ENCODE results near the gene TSHR.
"Not testable (repeated sequence)": the region's sequence is repeated elsewhere in the genome, so short reads cannot be mapped to it uniquely, and the experiment has no call there.

Gene TSHR

DNA sequence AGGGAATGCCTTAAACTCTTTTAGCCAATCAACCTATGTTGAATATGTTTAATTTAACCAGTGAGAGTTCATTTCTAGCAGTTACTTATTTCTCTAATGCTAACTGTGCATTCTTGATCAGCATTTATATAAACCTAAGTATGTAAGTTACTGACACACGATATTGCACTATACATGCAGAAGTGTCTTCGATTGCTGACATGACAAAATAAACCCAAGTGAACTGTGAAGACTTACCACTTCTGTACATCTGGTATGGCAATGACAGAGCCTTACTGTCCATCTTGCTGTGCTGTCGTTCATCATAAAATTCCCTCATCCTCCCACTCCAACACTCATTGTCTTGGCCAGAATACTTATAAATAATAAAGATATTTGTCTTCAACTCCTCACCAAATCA is 131.8 kb downstream of the TSHR start:
- no peak for DNase-seq

DNA sequence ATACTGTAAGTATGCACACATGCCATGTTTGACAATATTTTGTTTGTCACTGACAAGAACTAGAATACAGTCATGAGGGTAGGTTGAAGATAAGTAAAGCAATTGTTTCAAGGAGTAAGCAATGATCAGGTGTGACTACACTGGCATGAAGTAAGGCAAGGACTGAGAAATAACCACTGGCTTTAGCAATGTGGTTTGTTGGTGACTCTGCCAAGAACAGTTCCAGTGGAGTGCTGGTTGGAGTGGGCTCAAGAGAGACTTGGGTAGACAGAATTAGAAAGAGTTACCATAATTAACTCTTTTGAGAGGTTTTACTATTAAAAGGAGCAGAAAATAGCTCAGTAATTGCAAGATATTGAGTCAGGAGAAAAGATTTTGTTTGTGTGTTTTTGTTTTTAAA is 135.7 kb downstream of the TSHR start:
- DNase-seq, result no peak

DNA sequence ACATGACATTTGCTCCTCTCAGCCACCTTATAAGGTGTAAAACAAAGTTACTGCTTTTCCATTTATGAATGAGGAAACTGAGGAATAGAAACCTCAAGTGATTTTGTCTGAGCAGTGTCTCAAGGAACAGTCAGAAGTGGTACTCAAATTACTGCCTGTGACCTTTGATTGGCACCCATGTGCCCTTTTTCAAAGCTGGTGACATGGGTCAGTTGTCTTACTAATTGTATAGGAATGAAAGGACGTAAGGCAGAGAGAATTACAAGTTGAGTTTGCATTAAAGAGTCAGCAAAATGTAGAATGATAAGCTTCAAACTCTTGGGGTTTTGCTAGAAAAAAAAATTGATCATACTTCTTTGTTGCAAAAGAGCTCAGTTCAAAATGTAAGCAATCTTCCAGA is 136.2 kb downstream of the TSHR start:
- DNase-seq, result no peak

- DNase-seq, result no peak
Observed at GRCh38 chr14:81093651-81094050, 138.2 kb downstream of the TSHR start.

GRCh38 chr14:81095539-81095938 is 140.1 kb downstream of the TSHR start:
- no peak for DNase-seq

DNA sequence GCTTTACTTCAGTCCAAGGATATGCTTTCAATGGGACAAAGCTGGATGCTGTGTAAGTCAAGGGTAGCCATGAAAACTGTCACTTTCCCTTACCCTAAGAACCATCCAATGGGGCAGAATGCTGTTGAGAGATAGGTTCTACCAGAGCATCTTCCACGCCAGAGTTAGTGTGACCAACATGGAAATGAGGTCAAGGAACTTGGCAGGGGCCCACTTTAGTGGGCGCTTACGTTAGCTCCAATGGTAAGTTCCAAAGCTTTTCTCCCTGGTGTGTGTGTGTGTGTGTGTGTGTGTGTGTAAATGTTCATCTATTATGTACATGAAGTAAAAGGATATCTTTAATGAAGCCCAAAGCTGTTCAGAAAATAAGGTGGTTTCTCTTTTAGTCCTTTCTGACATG is 141.2 kb downstream of the TSHR start:
- DNase-seq, result no peak

- DNase-seq, result no peak
Observed at GRCh38 chr14:81102217-81102616, 146.8 kb downstream of the TSHR start.

DNA sequence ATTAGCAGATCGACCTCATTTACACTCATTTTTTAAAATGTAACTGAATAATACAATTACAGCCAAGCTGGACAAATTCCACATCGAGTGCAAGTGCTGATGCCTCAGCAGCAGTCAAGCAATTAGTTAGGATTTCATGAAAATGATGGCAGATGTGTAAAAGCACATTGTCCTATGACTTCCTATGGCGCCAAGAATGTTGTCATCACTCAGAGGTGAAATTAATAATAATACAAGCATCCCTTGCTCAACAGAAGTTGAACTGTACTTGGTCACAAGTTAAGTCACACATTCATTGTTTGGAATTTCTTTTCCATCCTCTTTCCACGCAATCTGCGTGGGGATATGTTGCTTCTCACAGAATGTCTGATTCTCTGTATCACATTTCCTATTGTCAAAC is 148.0 kb downstream of the TSHR start:
- no peak for DNase-seq

DNA sequence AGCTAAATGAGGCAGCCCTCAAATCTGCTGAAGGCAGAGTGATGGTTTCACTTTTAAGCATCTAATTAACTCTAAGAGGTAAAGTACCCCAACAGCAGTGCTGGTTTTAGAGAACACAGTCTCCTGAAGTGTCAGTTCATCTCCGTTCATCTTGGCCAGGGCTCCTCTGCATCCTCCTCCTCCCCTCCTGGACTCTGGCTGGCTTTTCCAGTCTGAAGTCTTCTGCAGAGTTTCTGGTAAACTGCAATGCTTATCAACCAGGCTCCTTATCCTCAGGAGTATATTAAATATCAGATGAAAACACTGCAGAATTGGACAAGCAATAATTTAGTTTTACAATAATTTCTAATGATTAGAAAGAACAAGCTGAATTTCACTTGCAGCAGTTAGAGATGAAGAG is 150.0 kb downstream of the TSHR start:
- no peak for DNase-seq

GRCh38 chr14:81105961-81106360 is 150.5 kb downstream of the TSHR start:
- DNase-seq, result no peak

DNA sequence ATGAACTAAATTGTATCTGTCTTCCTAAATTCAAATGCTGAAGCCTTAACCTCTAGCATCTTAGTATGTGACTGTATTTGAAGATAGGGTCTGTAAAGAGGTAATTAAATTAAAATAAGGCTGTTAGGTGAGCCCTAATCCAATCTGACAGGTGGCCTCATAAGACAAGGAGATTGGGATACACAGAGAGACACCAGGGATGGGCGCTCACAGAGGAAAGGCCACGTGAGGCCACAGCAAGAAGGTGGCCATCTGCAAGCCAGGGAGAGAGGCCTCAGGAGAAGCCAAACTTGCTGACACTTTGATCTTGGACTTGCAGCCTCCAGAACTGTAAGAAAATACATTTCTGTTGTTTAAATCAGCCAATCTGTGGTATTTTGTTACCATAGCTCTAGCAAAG is 154.8 kb downstream of the TSHR start:
- DNase-seq, result no peak

DNA sequence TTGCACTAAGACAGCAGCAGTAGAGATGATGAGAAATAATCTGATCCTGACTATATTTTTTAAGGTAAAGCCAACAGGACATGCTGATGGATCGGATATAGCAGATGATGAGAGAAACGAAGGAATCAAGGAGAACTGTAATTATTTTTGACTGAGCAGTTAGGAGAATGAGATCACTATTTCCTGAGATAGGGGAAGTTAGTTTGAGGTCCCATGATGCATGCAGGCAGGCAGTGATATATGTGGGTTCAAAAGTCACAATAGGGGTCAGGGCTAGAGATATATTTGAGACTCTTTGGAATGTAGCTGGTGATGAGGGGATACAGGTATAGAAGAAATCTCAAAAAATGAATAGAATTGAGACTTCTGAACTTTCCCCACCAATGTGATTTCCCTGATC is 157.8 kb downstream of the TSHR start:
- no peak for DNase-seq

GRCh38 chr14:81113945-81114820 is 158.8 kb downstream of the TSHR start:
- not testable (repeated sequence) for DNase-seq

- no peak for DNase-seq
Observed at GRCh38 chr14:81120501-81120900, 165.1 kb downstream of the TSHR start.

GRCh38 chr14:81122326-81122725 is 166.9 kb downstream of the TSHR start:
- DNase-seq, result no peak

DNA sequence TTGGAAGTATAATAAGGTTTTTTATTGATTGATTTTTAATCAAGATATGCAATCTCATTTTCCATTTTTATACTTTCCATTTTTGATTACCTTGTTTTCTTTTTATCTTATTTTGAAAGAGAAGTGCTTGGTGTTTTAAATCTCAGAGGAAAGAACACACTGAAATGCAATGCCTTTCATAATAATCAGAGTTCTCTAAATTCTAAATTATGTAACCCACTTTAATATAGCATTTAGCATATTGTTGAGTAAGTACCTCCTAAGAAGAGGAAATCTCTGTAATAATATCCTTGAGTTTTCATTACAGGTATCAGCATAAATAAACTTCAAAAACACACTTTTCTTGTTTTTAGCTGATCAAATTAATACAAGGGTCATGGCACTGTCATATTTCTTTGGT is 168.4 kb downstream of the TSHR start:
- no peak for DNase-seq

DNA sequence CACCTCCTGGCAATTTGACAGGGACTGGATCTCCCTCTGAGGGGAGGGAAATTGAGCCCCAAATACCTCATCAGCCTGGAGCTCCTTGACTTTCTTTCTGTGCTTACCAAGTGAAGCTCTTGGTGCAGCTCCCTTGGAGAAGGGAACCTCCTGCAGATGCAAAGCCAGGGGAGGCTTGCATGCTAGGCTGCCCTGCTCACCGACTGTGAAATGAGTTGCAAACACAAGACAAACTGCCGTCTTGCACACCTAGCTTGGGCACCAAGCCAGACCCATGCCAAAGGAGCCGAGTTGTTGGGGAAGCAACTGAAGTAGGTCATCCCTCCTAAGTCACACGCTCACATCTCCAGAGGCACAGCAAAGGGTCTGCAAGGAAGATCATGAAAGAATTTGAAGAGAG is 170.1 kb downstream of the TSHR start:
- no peak for DNase-seq

- no peak for DNase-seq
Observed at GRCh38 chr14:81127785-81128184, 172.4 kb downstream of the TSHR start.

DNA sequence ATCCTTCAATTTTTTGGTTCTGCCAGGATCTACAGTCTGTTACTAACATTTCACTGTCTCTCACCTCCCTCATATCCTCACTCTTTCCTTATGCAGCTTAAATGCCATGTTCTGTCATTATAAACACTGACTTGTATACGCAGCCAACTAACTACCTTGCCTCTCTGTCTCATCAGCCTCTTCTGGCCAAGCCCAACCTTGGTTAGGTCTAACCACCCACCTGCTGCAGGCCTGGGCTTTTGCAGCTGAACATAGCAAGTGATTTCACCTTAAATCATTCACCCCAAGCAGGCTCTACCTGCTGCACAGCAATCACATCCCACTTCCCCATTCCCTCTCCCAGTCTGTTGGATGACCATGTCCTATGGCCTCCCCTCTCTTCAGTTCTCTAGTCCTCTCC is 173.8 kb downstream of the TSHR start:
- DNase-seq, result no peak

- DNase-seq, result peak; percentile 91
Observed at GRCh38 chr14:81132468-81132867, 177.0 kb downstream of the TSHR start.

GRCh38 chr14:81133400-81133799 is 178.0 kb downstream of the TSHR start:
- no peak for DNase-seq

DNA sequence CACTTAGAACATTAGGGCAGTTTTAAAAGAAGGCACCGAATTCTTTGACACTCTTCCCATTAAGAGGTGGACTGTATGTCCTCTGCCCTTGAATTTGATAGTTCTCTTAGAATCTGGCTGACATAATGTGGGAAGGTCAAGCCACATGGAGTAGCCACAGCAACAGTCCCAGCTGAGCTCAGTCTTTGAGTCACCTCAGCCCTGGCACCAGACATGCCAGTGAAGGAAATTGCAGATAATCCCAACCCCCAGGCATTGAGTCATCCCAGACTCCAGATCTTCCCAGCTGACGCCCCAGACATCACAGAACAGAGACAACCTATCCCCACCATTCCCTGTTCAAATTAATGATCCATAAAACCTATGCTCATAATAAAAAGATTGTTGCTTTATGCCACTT is 181.9 kb downstream of the TSHR start:
- DNase-seq, result no peak

DNA sequence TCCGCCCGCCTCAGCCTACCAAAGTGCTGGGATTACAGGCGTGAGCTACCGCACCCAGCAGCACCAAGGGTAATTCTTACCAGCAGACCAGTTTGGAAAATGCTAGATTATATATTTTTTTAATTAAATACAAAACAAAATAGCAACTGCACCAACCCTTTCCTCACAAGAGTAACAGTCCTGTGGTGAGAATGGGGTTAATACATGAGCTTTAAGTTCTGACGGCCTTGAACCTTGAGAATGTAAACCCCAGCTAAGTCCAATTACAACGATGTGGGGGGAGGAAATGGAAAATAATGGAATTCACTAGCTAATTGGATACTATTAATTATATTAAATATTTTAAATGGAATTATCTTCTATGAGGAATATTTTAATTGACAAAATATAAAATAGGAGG is 183.0 kb downstream of the TSHR start:
- DNase-seq, result no peak

DNA sequence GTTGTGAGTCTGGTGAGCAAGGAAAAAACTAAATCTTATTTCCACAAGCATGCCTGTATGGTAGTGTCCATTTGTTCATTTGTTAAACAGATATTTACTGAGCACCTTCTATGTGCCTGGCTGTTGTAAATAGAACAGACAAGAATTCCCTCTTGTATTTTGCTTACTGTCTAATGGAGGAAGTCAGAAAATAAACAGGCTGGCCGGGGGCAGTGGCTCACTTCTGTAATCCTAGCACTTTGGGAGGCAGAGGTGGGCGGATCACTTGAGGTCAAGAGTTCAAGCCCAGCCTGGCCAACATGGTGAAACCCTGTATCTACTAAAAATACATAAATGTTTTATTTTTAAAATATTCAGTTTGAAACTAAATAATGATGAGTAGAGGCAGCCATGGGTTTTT is 186.0 kb downstream of the TSHR start:
- no peak for DNase-seq

- no peak for DNase-seq
Observed at GRCh38 chr14:81143793-81144192, 188.4 kb downstream of the TSHR start.
